OCI-LY3 (cell line): ENCODE results near the gene TUNAR.

Experiments
- CTCF ChIP-seq: fragments of 200-600, 300-600 bp; sonication (generic); IDR thresholded peaks from 2 replicates; pipeline ENCODE4 v1.5.1; 2014; ENCODE audit warnings: antibody characterized with exemption, low read length, low read depth
- EZH2phosphoT487 ChIP-seq: fragments of 200-600 bp; shearing (Covaris generic); IDR thresholded peaks from 2 replicates; pipeline ENCODE4 v1.6.1; 2018; ENCODE audit warnings: antibody characterized with exemption, mixed run types, low read depth

- no peak for TF ChIP-seq CTCF
- no peak for TF ChIP-seq EZH2phosphoT487
These were observed 44.3 kb downstream of the TUNAR start for GRCh38 chr14:95920769-95921438.
